IPS-18a (cell line): ENCODE results near the gene MAGEA9B.
"Not testable (repeated sequence)": the region's sequence is repeated elsewhere in the genome, so short reads cannot be mapped to it uniquely, and the experiment has no call there.

Source experiments
- H3K27ac ChIP-seq: one replicate; pipeline ENCODE4 v1.5.1; 2013; ENCODE audit warnings: low read length
- H3K27me3 ChIP-seq: one replicate; pipeline ENCODE4 v1.6.1; 2013; ENCODE audit warnings: mild to moderate bottlenecking, low read length; ENCODE audit not compliant: control insufficient read depth, insufficient read depth
- H3K36me3 ChIP-seq: one replicate; pipeline ENCODE4 v1.6.1; 2013; ENCODE audit warnings: low read depth, low read length; ENCODE audit not compliant: control insufficient read depth
- H3K4me1 ChIP-seq: one replicate; pipeline ENCODE4 v1.6.1; 2013; ENCODE audit warnings: low read depth, low read length; ENCODE audit not compliant: control insufficient read depth
- H3K4me3 ChIP-seq: one replicate; pipeline ENCODE4 v1.5.1; 2013; ENCODE audit warnings: low read length
- H3K9ac ChIP-seq: one replicate; pipeline ENCODE4 v1.6.1; 2013; ENCODE audit warnings: mild to moderate bottlenecking, low read length, moderate library complexity
- H3K9me3 ChIP-seq: one replicate; pipeline ENCODE4 v1.6.1; 2013; ENCODE audit warnings: low read depth, low read length; ENCODE audit not compliant: control insufficient read depth

Gene MAGEA9B

DNA sequence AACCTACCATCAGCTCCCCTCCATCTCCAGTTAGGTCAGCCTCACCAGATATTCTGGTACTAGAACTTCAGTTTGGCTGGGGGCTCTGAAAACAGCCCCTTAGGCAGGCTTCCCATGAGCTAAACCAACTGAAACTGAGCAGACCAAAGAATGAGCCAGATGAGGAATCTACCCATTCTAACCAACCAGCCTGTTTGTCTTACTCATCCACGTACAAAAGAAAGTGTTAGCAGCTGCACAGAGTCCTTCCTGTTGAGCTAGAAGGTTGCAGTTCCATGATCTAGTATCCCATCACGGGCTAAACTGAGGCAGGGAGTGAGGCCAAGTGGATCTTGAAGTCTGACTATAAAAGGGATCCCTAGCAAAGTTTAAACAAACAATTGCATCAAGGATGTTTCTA, 17.5 kb downstream of the MAGEA9B start:
- Histone ChIP-seq H3K4me1 (no peaks in the 10 kb centered on the region), H3K9me3 (peaks cover 23% of the 10 kb centered on the region), H3K27me3 (no peaks in the 10 kb centered on the region), H3K9ac (no peak overlapping the region), H3K27ac (no peak overlapping the region), H3K36me3 (no peaks in the 10 kb centered on the region), H3K4me3 (no peak overlapping the region)

DNA sequence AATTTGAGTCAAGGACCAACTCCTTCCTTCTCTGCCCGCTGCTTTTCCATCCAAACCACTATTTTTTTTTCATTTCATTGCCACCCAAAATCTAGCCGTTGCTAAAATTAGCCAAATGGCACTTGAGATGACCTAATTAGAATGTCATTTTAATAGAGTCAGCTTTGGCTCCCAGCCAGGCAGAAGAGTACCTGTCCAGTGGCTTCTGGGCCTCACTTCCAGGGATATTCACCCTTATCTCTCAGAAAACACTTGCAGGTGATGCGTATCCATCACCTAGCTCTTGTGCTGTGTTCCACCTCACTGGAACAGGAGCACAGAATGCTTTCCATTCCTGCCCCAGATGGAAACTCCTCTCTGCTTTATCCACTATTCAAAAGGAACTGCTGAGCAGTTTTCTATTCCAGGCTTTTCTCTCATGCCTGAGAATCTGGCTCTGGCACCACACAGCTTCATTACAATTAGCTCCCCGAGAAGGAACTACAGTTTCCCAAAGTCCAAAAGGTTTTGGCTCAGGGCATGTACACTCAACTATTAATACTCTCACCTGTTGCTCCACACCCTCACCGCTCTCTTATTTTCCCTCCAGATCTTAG, 18.5 kb downstream of the MAGEA9B start:
- Histone ChIP-seq H3K9me3 (peaks cover 23% of the 10 kb centered on the region), H3K9ac (no peak overlapping the region), H3K36me3 (no peaks in the 10 kb centered on the region), H3K27me3 (no peaks in the 10 kb centered on the region), H3K4me3 (no peak overlapping the region), H3K4me1 (no peaks in the 10 kb centered on the region), H3K27ac (no peak overlapping the region)

DNA sequence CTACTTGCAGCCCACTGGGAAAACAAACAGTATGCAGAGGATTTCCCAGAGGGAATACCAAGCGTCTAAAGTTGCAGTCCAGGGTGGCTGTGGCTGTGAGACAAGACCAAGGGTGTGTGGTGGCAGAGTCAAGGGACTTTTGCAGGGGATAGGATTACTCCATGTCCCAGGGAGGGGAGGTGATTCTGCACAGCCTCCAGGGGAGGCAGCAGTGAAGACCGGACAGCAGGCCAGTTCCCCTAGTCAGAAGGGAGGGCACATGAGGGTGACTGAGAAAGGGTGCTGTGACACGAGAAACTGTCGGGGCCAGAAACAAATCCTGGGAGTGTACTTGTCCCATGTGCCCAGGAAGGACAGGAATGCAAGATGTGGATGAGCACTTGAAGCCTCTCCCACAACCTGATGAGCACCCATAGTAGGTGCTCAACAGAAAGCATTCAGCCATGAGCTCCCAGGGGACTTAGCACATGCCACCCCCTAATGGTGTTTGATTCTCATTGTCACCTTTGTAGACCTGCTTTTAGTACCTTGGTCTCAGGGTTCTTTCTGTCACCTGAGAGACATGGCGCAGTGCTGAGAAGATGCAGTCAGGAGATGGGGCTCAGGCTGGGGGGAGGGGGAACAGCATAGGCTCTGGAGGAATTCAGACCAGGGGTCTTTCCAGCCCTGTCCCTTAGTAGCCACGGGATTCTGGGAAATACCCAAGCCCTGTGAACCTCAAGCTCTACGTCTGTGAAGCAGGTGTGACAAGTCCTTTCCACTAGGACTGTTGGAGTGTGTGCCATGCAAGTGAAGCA, 19.4 kb downstream of the MAGEA9B start:
- no peaks in the 10 kb centered on the region for H3K27me3 ChIP-seq
- no peak overlapping the region for H3K27ac ChIP-seq
- H3K9ac ChIP-seq = no peak overlapping the region
- H3K36me3 ChIP-seq = no peaks in the 10 kb centered on the region
- H3K9me3 ChIP-seq = peaks cover 23% of the 10 kb centered on the region
- no peak overlapping the region for H3K4me3 ChIP-seq
- H3K4me1 ChIP-seq = no peaks in the 10 kb centered on the region

GRCh38 chrX:149563359-149563758, 23.9 kb downstream of the MAGEA9B start:
- Histone ChIP-seq H3K27ac (no peak overlapping the region), H3K9me3 (peaks cover 6% of the 10 kb centered on the region), H3K9ac (no peak overlapping the region), H3K4me1 (no peaks in the 10 kb centered on the region), H3K27me3 (no peaks in the 10 kb centered on the region), H3K4me3 (no peak overlapping the region), H3K36me3 (no peaks in the 10 kb centered on the region)

DNA sequence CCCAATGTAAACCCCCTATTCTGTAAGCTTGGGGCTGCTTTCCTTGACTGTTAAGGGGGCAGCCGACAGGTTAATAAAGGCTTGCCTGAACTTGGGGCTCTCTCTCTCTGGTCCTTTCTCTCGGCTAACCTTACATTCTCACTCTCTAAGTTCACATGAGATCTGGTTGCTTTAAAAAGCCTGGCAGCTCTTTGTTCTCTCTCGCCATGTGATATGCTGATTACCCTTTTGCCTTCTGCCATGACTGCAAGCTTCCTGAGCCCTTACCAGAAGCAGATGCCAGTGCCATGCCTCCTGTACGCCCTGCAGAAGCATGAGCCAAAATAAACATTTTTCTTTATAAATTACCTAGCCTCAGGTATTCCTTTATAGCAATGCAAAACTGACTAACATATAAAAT, 32.0 kb downstream of the MAGEA9B start:
- H3K27ac ChIP-seq, H3K27me3 ChIP-seq, H3K9ac ChIP-seq, H3K4me3 ChIP-seq, H3K4me1 ChIP-seq, H3K36me3 ChIP-seq, H3K9me3 ChIP-seq: not testable (repeated sequence)

DNA sequence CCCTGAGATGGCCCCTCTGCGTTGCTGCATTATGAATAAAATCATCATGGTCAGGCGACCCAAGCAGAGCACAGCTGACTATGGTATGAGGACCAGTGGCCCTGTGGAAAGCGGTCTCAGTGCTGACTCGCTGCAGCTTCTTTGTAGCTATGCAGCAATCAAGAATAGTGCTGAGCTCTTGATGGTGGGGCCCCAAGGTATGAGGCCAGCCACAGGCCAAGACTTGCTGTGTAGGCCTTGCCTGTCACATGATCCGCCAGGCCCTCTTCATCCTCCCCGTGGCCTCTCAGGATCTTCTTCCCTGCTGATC, 35.4 kb downstream of the MAGEA9B start:
- H3K36me3 ChIP-seq, H3K9ac ChIP-seq: not testable (repeated sequence)

DNA sequence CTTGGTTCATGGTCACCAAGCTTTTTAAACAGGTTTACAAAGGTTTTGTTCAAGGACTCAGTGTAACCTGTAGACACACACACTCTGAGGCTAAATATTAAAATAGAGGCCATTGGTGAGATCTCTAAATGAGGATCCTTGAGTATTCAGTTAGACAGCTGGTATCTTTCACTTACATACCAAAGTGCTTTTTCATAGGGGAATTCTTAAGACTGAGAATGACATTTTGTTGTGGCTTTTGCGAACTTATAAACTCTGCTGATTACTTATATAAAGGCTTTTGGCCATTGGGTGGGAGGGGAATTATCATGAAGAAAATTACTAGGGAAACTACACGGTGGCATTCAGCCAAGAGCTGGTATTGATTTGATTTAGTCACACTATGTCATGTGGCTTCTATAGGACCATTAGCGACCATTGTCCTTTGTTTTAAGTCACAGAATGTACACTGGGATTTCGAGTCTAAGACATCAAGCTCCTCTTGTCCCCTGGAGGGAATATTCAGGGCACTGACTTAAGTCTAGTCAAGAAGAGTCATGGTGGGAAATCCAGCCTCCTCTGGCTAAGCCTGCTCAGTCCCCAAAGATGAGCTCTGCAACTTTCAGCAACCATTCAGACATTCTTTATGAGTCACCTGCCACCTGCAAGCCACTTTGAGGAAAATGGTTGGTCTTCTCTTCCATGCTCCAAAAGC, 35.9 kb downstream of the MAGEA9B start:
- not testable (repeated sequence) for H3K27ac ChIP-seq, H3K4me1 ChIP-seq, H3K27me3 ChIP-seq, H3K36me3 ChIP-seq, H3K9ac ChIP-seq, H3K9me3 ChIP-seq, H3K4me3 ChIP-seq

More for the DNA sequence above, 35.4 kb downstream of the MAGEA9B start:
- H3K27ac ChIP-seq, H3K27me3 ChIP-seq, H3K4me3 ChIP-seq, H3K9me3 ChIP-seq, H3K4me1 ChIP-seq: not testable (repeated sequence)

DNA sequence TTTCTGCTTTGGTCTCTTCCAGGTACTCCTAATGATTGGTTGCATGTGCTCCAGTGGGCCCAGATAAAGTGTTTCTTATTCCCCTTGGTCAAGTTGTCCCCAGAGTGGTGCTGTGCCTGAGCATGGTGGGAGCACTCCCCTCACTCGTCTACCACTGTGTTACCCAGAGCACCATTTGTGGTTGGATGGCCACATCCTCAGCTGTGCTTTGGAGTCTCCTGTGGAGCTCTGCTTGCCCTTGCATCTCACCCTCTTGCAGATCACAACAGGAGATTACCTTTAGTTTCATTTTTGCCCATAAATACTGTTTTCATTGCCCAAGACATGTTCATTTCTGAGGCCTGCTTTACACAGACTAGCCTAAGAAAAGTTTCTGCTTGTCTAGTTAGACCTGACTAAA, 36.8 kb downstream of the MAGEA9B start:
- not testable (repeated sequence) for H3K4me3 ChIP-seq, H3K36me3 ChIP-seq, H3K9me3 ChIP-seq, H3K27ac ChIP-seq, H3K9ac ChIP-seq, H3K4me1 ChIP-seq, H3K27me3 ChIP-seq

GRCh38 chrX:149549701-149550100, 37.6 kb downstream of the MAGEA9B start, which contains the start of gene HSFX3:
HSFX3 (minus strand) TSS chrX:149549924; CDS start chrX:149549852, 72 bp downstream.
- not testable (repeated sequence) for H3K36me3 ChIP-seq, H3K27ac ChIP-seq, H3K27me3 ChIP-seq, H3K9me3 ChIP-seq, H3K4me1 ChIP-seq, H3K9ac ChIP-seq, H3K4me3 ChIP-seq

GRCh38 chrX:149547782-149548181, 39.5 kb downstream of the MAGEA9B start:
- not testable (repeated sequence) for H3K27me3 ChIP-seq, H3K27ac ChIP-seq, H3K4me3 ChIP-seq, H3K9ac ChIP-seq, H3K36me3 ChIP-seq, H3K9me3 ChIP-seq, H3K4me1 ChIP-seq

DNA sequence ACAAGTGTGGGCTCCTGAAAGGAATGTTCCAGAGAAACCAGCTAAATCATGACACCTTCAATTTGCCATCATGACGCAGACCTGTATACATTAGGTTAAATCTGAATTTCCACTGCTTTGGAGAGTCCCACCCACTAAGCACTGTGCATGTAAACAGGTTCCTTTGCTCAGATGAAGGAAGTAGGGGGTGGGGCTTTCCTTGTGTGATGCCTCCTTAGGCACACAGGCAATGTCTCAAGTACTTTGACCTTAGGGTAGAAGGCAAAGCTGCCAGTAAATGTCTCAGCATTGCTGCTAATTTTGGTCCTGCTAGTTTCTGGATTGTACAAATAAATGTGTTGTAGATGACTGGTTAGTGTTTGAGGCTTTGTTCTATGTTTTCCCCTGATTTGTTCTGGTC, 40.3 kb downstream of the MAGEA9B start:
- not testable (repeated sequence) for H3K27me3 ChIP-seq, H3K36me3 ChIP-seq, H3K9ac ChIP-seq, H3K4me1 ChIP-seq, H3K27ac ChIP-seq, H3K9me3 ChIP-seq, H3K4me3 ChIP-seq
